ENCODE measurements around the gene LTBP4.
A peak's percentile ranks its signal among the peaks of the same experiment; 100 is the strongest.

Gene LTBP4

GRCh38 chr19:40611900-40612698, 10.9 kb downstream of the LTBP4 start:
- H3K4me1 Mint-ChIP-seq = peaks cover 65% of the 10 kb centered on the region
- peaks cover 7% of the 10 kb centered on the region for H3K36me3 Mint-ChIP-seq
- peak overlapping the region; percentile 98 for H3K27ac Mint-ChIP-seq
- H3K4me3 Mint-ChIP-seq = peak overlapping the region; percentile 34
- H3K9me3 Mint-ChIP-seq = no peaks in the 10 kb centered on the region
- no peaks in the 10 kb centered on the region for H3K27me3 Mint-ChIP-seq

- H3K4me1 Mint-ChIP-seq = peaks cover 59% of the 10 kb centered on the region
- peak overlapping the region; percentile 98 for H3K27ac Mint-ChIP-seq
- peak overlapping the region; percentile 100 for H3K4me3 Mint-ChIP-seq
- no peaks in the 10 kb centered on the region for H3K9me3 Mint-ChIP-seq
- peaks cover 7% of the 10 kb centered on the region for H3K36me3 Mint-ChIP-seq
- no peaks in the 10 kb centered on the region for H3K27me3 Mint-ChIP-seq
Measured at GRCh38 chr19:40612831-40613689, 11.9 kb downstream of the LTBP4 start.

- peak overlapping the region; percentile 100 for H3K27ac Mint-ChIP-seq
Measured at GRCh38 chr19:40613690-40614621, 12.8 kb downstream of the LTBP4 start.

GRCh38 chr19:40614622-40615411, 13.6 kb downstream of the LTBP4 start:
- Mint-ChIP-seq H3K27ac (peak overlapping the region; percentile 100), H3K4me3 (peak overlapping the region; percentile 100), H3K36me3 (peaks cover 13% of the 10 kb centered on the region), H3K27me3 (no peaks in the 10 kb centered on the region), H3K9me3 (no peaks in the 10 kb centered on the region), H3K4me1 (peaks cover 58% of the 10 kb centered on the region)

More at GRCh38 chr19:40613690-40614621, 12.8 kb downstream of the LTBP4 start:
- Mint-ChIP-seq H3K4me3 (peak overlapping the region; percentile 100), H3K9me3 (no peaks in the 10 kb centered on the region), H3K27me3 (no peaks in the 10 kb centered on the region), H3K36me3 (peaks cover 7% of the 10 kb centered on the region), H3K4me1 (peaks cover 54% of the 10 kb centered on the region)

GRCh38 chr19:40616178-40616577, 15.0 kb downstream of the LTBP4 start:
- peak overlapping the region; percentile 100 for H3K4me3 Mint-ChIP-seq
- H3K9me3 Mint-ChIP-seq = no peaks in the 10 kb centered on the region
- peak overlapping the region; percentile 100 for H3K27ac Mint-ChIP-seq
- peaks cover 47% of the 10 kb centered on the region for H3K4me1 Mint-ChIP-seq
- H3K27me3 Mint-ChIP-seq = no peaks in the 10 kb centered on the region
- peaks cover 15% of the 10 kb centered on the region for H3K36me3 Mint-ChIP-seq

- H3K36me3 Mint-ChIP-seq = peaks cover 19% of the 10 kb centered on the region
- H3K27me3 Mint-ChIP-seq = no peaks in the 10 kb centered on the region
- peak overlapping the region; percentile 90 for H3K27ac Mint-ChIP-seq
- no peak overlapping the region for H3K4me3 Mint-ChIP-seq
- peaks cover 42% of the 10 kb centered on the region for H3K4me1 Mint-ChIP-seq
- no peaks in the 10 kb centered on the region for H3K9me3 Mint-ChIP-seq
Measured at GRCh38 chr19:40616941-40617340, 15.8 kb downstream of the LTBP4 start.

- no peaks in the 10 kb centered on the region for H3K27me3 Mint-ChIP-seq
- peaks cover 19% of the 10 kb centered on the region for H3K36me3 Mint-ChIP-seq
- H3K4me1 Mint-ChIP-seq = peaks cover 34% of the 10 kb centered on the region
- H3K4me3 Mint-ChIP-seq = no peak overlapping the region
- no peaks in the 10 kb centered on the region for H3K9me3 Mint-ChIP-seq
- peak overlapping the region; percentile 88 for H3K27ac Mint-ChIP-seq
Measured at GRCh38 chr19:40617961-40618360, 16.8 kb downstream of the LTBP4 start.

GRCh38 chr19:40619333-40620160, 18.4 kb downstream of the LTBP4 start:
- H3K36me3 Mint-ChIP-seq = peaks cover 22% of the 10 kb centered on the region
- H3K9me3 Mint-ChIP-seq = no peaks in the 10 kb centered on the region
- H3K27ac Mint-ChIP-seq = peak overlapping the region; percentile 89
- H3K4me1 Mint-ChIP-seq = peaks cover 27% of the 10 kb centered on the region
- no peak overlapping the region for H3K4me3 Mint-ChIP-seq
- no peaks in the 10 kb centered on the region for H3K27me3 Mint-ChIP-seq

- H3K27ac Mint-ChIP-seq = peak overlapping the region; percentile 89
- peaks cover 22% of the 10 kb centered on the region for H3K36me3 Mint-ChIP-seq
- H3K4me1 Mint-ChIP-seq = peaks cover 31% of the 10 kb centered on the region
- H3K27me3 Mint-ChIP-seq = no peaks in the 10 kb centered on the region
- H3K9me3 Mint-ChIP-seq = no peaks in the 10 kb centered on the region
- H3K4me3 Mint-ChIP-seq = no peak overlapping the region
Measured at GRCh38 chr19:40620161-40620485, 19.0 kb downstream of the LTBP4 start.

GRCh38 chr19:40621283-40621682, 20.1 kb downstream of the LTBP4 start:
- Mint-ChIP-seq H3K4me1 (peaks cover 23% of the 10 kb centered on the region), H3K9me3 (no peaks in the 10 kb centered on the region), H3K27ac (peak overlapping the region; percentile 24), H3K27me3 (no peaks in the 10 kb centered on the region), H3K4me3 (no peak overlapping the region), H3K36me3 (peaks cover 24% of the 10 kb centered on the region)

GRCh38 chr19:40621966-40622772, 21.0 kb downstream of the LTBP4 start:
- no peak overlapping the region for H3K4me3 Mint-ChIP-seq
- H3K27ac Mint-ChIP-seq = peak overlapping the region; percentile 68
- H3K9me3 Mint-ChIP-seq = no peaks in the 10 kb centered on the region
- H3K4me1 Mint-ChIP-seq = peaks cover 23% of the 10 kb centered on the region
- H3K27me3 Mint-ChIP-seq = no peaks in the 10 kb centered on the region
- peaks cover 24% of the 10 kb centered on the region for H3K36me3 Mint-ChIP-seq

GRCh38 chr19:40622773-40623075, 21.6 kb downstream of the LTBP4 start:
- peaks cover 24% of the 10 kb centered on the region for H3K36me3 Mint-ChIP-seq
- no peaks in the 10 kb centered on the region for H3K9me3 Mint-ChIP-seq
- H3K27me3 Mint-ChIP-seq = no peaks in the 10 kb centered on the region
- peaks cover 22% of the 10 kb centered on the region for H3K4me1 Mint-ChIP-seq
- H3K27ac Mint-ChIP-seq = peak overlapping the region; percentile 68
- H3K4me3 Mint-ChIP-seq = no peak overlapping the region

GRCh38 chr19:40623403-40624251, 22.5 kb downstream of the LTBP4 start:
- Mint-ChIP-seq H3K36me3 (peaks cover 24% of the 10 kb centered on the region), H3K4me1 (peaks cover 18% of the 10 kb centered on the region), H3K27me3 (no peaks in the 10 kb centered on the region), H3K9me3 (no peaks in the 10 kb centered on the region), H3K27ac (peak overlapping the region; percentile 17), H3K4me3 (no peak overlapping the region)
